Glutamatergic neuron (in vitro differentiated cells): ENCODE data around the gene ALKBH5. TPM values are rescaled to one million over a fixed set of nuclear protein-coding genes. Genes with fewer than 3 reads are reported as not detected.
"Not testable (repeated sequence)": the region's sequence is repeated elsewhere in the genome, so short reads cannot be mapped to it uniquely, and the experiment has no call there.

Experiments used
- DNase-seq: peaks from one replicate; pipeline ENCODE4 v3.0.0; 2022
- H3K27ac Mint-ChIP-seq: one replicate; pipeline ENCODE4 v1.8.0; 2020; ENCODE audit warnings: mild to moderate bottlenecking, mixed read lengths, inconsistent platforms; ENCODE audit not compliant: unreplicated experiment
- H3K27me3 Mint-ChIP-seq: one replicate; pipeline ENCODE4 v1.8.0; 2020; ENCODE audit warnings: mild to moderate bottlenecking, moderate library complexity, mixed read lengths, inconsistent platforms; ENCODE audit not compliant: unreplicated experiment
- H3K36me3 Mint-ChIP-seq: one replicate; pipeline ENCODE4 v1.8.0; 2020; ENCODE audit warnings: mild to moderate bottlenecking, mixed read lengths, inconsistent platforms; ENCODE audit not compliant: unreplicated experiment
- H3K4me1 Mint-ChIP-seq: one replicate; pipeline ENCODE4 v1.8.0; 2020; ENCODE audit warnings: mild to moderate bottlenecking, low read depth, mixed read lengths, inconsistent platforms; ENCODE audit not compliant: unreplicated experiment
- H3K4me3 Mint-ChIP-seq: one replicate; pipeline ENCODE4 v1.8.0; 2020; ENCODE audit warnings: mild to moderate bottlenecking, mixed read lengths, inconsistent platforms; ENCODE audit not compliant: unreplicated experiment
- H3K9me3 Mint-ChIP-seq: one replicate; pipeline ENCODE4 v1.8.0; 2020; ENCODE audit warnings: mild to moderate bottlenecking, moderate library complexity, mixed read lengths, inconsistent platforms; ENCODE audit not compliant: unreplicated experiment
- CTCF ChIP-seq: fragments of 200-600 bp; sonication (generic); IDR thresholded peaks from one replicate; pipeline ENCODE4 v1.5.0; 2021; ENCODE audit not compliant: partially characterized antibody, unreplicated experiment
- total RNA-seq: library from RNA; stranded (reverse); fragmentation: NEBNext Ultra II Directional; extraction: Animal tissue kit (Norgen Biotek cat#: 25700); gene quantifications from one replicate; pipeline ENCODE4 v1.2.1, GENCODE V29; 2021; ENCODE audit not compliant: unreplicated experiment

ALKBH5 gene
- total RNA-seq, 1 donor from 2014 or later = 62.7 TPM

- no peak overlapping the region for H3K27ac Mint-ChIP-seq
- no peaks in the 10 kb centered on the region for H3K27me3 Mint-ChIP-seq
- peaks cover 5% of the 10 kb centered on the region for H3K9me3 Mint-ChIP-seq
- no peak for TF ChIP-seq CTCF
- peaks cover 6% of the 10 kb centered on the region for H3K36me3 Mint-ChIP-seq
- no peaks in the 10 kb centered on the region for H3K4me1 Mint-ChIP-seq
- H3K4me3 Mint-ChIP-seq = no peak overlapping the region
- no peak for DNase-seq
Measured at GRCh38 chr17:18205861-18206260, 22.2 kb downstream of the ALKBH5 start.

- no peaks in the 10 kb centered on the region for H3K4me1 Mint-ChIP-seq
- no peak overlapping the region for H3K27ac Mint-ChIP-seq
- H3K4me3 Mint-ChIP-seq = no peak overlapping the region
- DNase-seq = no peak
- H3K36me3 Mint-ChIP-seq = peaks cover 6% of the 10 kb centered on the region
- no peak for TF ChIP-seq CTCF
- peaks cover 2% of the 10 kb centered on the region for H3K9me3 Mint-ChIP-seq
- no peaks in the 10 kb centered on the region for H3K27me3 Mint-ChIP-seq
Measured at GRCh38 chr17:18206962-18207361, 23.3 kb downstream of the ALKBH5 start.

GRCh38 chr17:18208092-18208491 is 24.5 kb downstream of the ALKBH5 start:
- TF ChIP-seq CTCF = no peak
- no peaks in the 10 kb centered on the region for H3K4me1 Mint-ChIP-seq
- peaks cover 6% of the 10 kb centered on the region for H3K36me3 Mint-ChIP-seq
- no peak overlapping the region for H3K27ac Mint-ChIP-seq
- no peak for DNase-seq
- no peaks in the 10 kb centered on the region for H3K27me3 Mint-ChIP-seq
- H3K4me3 Mint-ChIP-seq = no peak overlapping the region
- H3K9me3 Mint-ChIP-seq = peaks cover 2% of the 10 kb centered on the region

GRCh38 chr17:18213666-18214270 is 30.1 kb downstream of the ALKBH5 start:
- H3K4me3 Mint-ChIP-seq = no peak overlapping the region
- TF ChIP-seq CTCF = no peak
- H3K36me3 Mint-ChIP-seq = peaks cover 6% of the 10 kb centered on the region
- H3K27ac Mint-ChIP-seq = no peak overlapping the region
- H3K9me3 Mint-ChIP-seq = no peaks in the 10 kb centered on the region
- H3K4me1 Mint-ChIP-seq = peaks cover 8% of the 10 kb centered on the region
- DNase-seq = no peak
- peaks cover 7% of the 10 kb centered on the region for H3K27me3 Mint-ChIP-seq

- H3K36me3 Mint-ChIP-seq, H3K27me3 Mint-ChIP-seq, H3K27ac Mint-ChIP-seq, H3K9me3 Mint-ChIP-seq, H3K4me3 Mint-ChIP-seq, DNase-seq: not testable (repeated sequence)
- peaks cover 11% of the 10 kb centered on the region for H3K4me1 Mint-ChIP-seq
Measured at GRCh38 chr17:18216906-18217305, 33.3 kb downstream of the ALKBH5 start.
